Psoas muscle (tissue), 8 donors: Measurements from ENCODE around the gene FBLIM1. TPM values are rescaled to one million over a fixed set of nuclear protein-coding genes. Genes with fewer than 3 reads are reported as not detected.

Experiments used
- ATAC-seq, 4 donors: fragments of 200-7000 bp; cut with Tn5 transposase; one replicate each; pipeline ENCODE4 v1.9.1; 2020; ENCODE audit warnings: moderate library complexity in 3 of 4, mild to moderate bottlenecking in 2 of 4
- DNase-seq, 2 donors: peaks; one replicate each; pipeline ENCODE4 v3.0.0-alpha.2; 2020
- H3K27ac ChIP-seq: fragments of 200-600 bp; one replicate; pipeline ENCODE4 v1.8.0; 2022
- H3K27me3 ChIP-seq, 3 donors: fragments of 200-600 bp in 1 of 3; one replicate each; pipeline versions ENCODE4 v1.6.1 to v1.8.0; 2013 to 2022; ENCODE audit warnings: low read length in 2 of 3, mild to moderate bottlenecking in 2 of 3, moderate library complexity in 1 of 3; ENCODE audit not compliant: insufficient read depth in 3 of 3
- H3K36me3 ChIP-seq, 2 donors: fragments of 200-600 bp in 1 of 2; one replicate each; pipeline versions ENCODE4 v1.6.1 to v1.8.0; 2013 to 2022; ENCODE audit warnings: low read depth in 1 of 2, mild to moderate bottlenecking in 1 of 2, moderate library complexity in 1 of 2; ENCODE audit not compliant: insufficient read depth in 1 of 2
- H3K4me1 ChIP-seq: fragments of 200-600 bp; one replicate; pipeline ENCODE4 v1.8.0; 2022
- H3K4me3 ChIP-seq: fragments of 200-600 bp; one replicate; pipeline ENCODE4 v1.8.0; 2022; ENCODE audit warnings: mild to moderate bottlenecking
- H3K9me3 ChIP-seq: fragments of 200-600 bp; one replicate; pipeline ENCODE4 v1.8.0; 2022
- CTCF ChIP-seq: fragments of 200-600 bp; IDR thresholded peaks from one replicate; pipeline ENCODE4 v1.8.0; 2022; ENCODE audit warnings: antibody characterized with exemption
- WGBS, 3 donors: extraction: QIAGEN DNeasy Blood & Tissue Kit; methylation state at CpG; one replicate each; pipeline versions ENCODE4 v1.1.6 to v1.1.7; 2013; 5-methylcytosine and 5-hydroxymethylcytosine counted together
- intact Hi-C, 2 donors: fragments of 100-400 bp; cut with DNase I; formaldehyde crosslinking; loops; one replicate each; pipeline versions ENCODE4 v1.11.0 to v1.14.2; 2022
- polyA plus RNA-seq, 3 donors: library from polyadenylated mRNA; stranded (reverse); fragments of 200-250 nt; gene quantifications; one replicate each; pipeline ENCODE4 v1.2.3, GENCODE V29; 2013
- total RNA-seq, 4 donors: library from RNA; stranded (reverse); fragmentation: NEBNext Ultra II Directional in 2 of 4; extraction: Animal tissue kit (Norgen Biotek cat#: 25700) in 2 of 4; gene quantifications; one replicate each; pipeline versions ENCODE4 v1.2.1 to v1.2.4, GENCODE V29; 2021 to 2023
- donor health status: healthy with polysubstance abuse.
- donor health status: DM: no; HTN: no; CAD: no; lungs with moderate emphysema.
- donor health status: Bipolar disorder and iron deficiency.
- donor health status: healthy.
- donor health status: DM: yes; HTN: yes; CAD: no.
- donor health status: DM: no; HTN: no; CAD: no.
- donor health status: DM: no; HTN: no; CAD: no.
- donor health status: DM: yes; HTN: yes; CAD: no.

Gene FBLIM1
- total and polyA plus RNA-seq, 7 donors: 2.5 to 11.3 (median 2.9) TPM

- 34 to 47% (median 46%) methylated on average over 10 of the region's 10 CpGs for WGBS, 3 donors
These were observed 28.0 kb downstream of the FBLIM1 start for GRCh38 chr1:15786581-15786980.

GRCh38 chr1:15788624-15789301, 30.2 kb downstream of the FBLIM1 start:
- Histone ChIP-seq H3K27me3 (no peaks in the 10 kb centered on the region), H3K4me1 (peaks cover 6% of the 10 kb centered on the region), H3K9me3 (no peaks in the 10 kb centered on the region), H3K27ac (no peak overlapping the region), H3K4me3 (no peak overlapping the region), H3K36me3 (no peaks in the 10 kb centered on the region)
- DNase-seq (no peak), ATAC-seq (no peak)
- intact Hi-C loops: no loop called here
- TF ChIP-seq CTCF: no peak
- 65 to 78% (median 73%) methylated on average over 13 of the region's 13 CpGs for whole genome bisulfite sequencing, 3 donors

More at GRCh38 chr1:15786581-15786980, 28.0 kb downstream of the FBLIM1 start:
- H3K4me1 ChIP-seq: peaks cover 6% of the 10 kb centered on the region
- H3K36me3 ChIP-seq: no peaks in the 10 kb centered on the region
- no peak overlapping the region for H3K4me3 ChIP-seq
- TF ChIP-seq CTCF: no peak
- intact Hi-C loops: no loop called here
- H3K27me3 ChIP-seq: no peaks in the 10 kb centered on the region
- no peak overlapping the region for H3K27ac ChIP-seq
- DNase-seq: peak; percentile 43 to 67
- peak; percentile 29 to 89 (median 66) for ATAC-seq
- H3K9me3 ChIP-seq: no peaks in the 10 kb centered on the region

GRCh38 chr1:15796086-15796462, 37.5 kb downstream of the FBLIM1 start:
- 88 to 92% (median 88%) methylated on average over 2 of the region's 2 CpGs for WGBS, 3 donors
- no peak overlapping the region for H3K27ac ChIP-seq
- intact Hi-C loops: no loop called here
- no peak overlapping the region for H3K4me3 ChIP-seq
- DNase-seq: no peak
- H3K27me3 ChIP-seq: no peaks in the 10 kb centered on the region
- no peaks in the 10 kb centered on the region for H3K9me3 ChIP-seq
- H3K4me1 ChIP-seq: peaks cover 10% of the 10 kb centered on the region
- ATAC-seq: no peak
- no peaks in the 10 kb centered on the region for H3K36me3 ChIP-seq
- TF ChIP-seq CTCF: no peak

- H3K4me1 ChIP-seq: peaks cover 10% of the 10 kb centered on the region
- no peak overlapping the region for H3K4me3 ChIP-seq
- DNase-seq (no peak), ATAC-seq (no peak)
- TF ChIP-seq CTCF: no peak
- no peaks in the 10 kb centered on the region for H3K36me3 ChIP-seq
- 84 to 91% (median 89%) methylated on average over 14 of the region's 14 CpGs for WGBS, 3 donors
- no peak overlapping the region for H3K27ac ChIP-seq
- intact Hi-C loops: no loop called here
- H3K27me3 ChIP-seq: no peaks in the 10 kb centered on the region
- no peaks in the 10 kb centered on the region for H3K9me3 ChIP-seq
These were observed 39.2 kb downstream of the FBLIM1 start for GRCh38 chr1:15797614-15798390.
